K562 (cell line): Measurements from ENCODE around the gene CIAO2B. TPM values are rescaled to one million over a fixed set of nuclear protein-coding genes. Genes with fewer than 3 reads are reported as not detected.
A peak's percentile ranks its signal among the peaks of the same experiment; 100 is the strongest.

ENCODE experiments used
- ATAC-seq: fragments of 200-7000 bp; cut with Tn5 transposase; 3 replicates; pipeline ENCODE4 v1.9.1; 2020; ENCODE audit warnings: moderate library complexity
- BruUV-seq: library from RNA; stranded (reverse); fragments of 400-500 nt; replicated peaks from 2 replicates; lab custom pipeline; 2021; lab: Mats Ljungman, UMichigan
- CTCF ChIA-PET: fragments of 300-600 bp; formaldehyde crosslinking; extraction: SDS; loops from one replicate; lab custom pipeline; 2021; ENCODE audit warnings: low intra/inter-chr PET ratio; lab: Yijun Ruan, JAX
- POLR2A ChIA-PET: fragments of 300-600, 350-650 bp; sonication (Branson Sonifier 250); formaldehyde crosslinking; extraction: SDS; loops from one replicate; lab custom pipeline; 2021; ENCODE audit warnings: antibody characterized with exemption, inconsistent platforms; lab: Yijun Ruan, JAX
- DNase-seq, 4 experiments: peaks; one replicate each; pipeline versions ENCODE4 v3.0.0 to v3.0.0-alpha.2; 2011 to 2018; ENCODE audit warnings: low spot score in 3 of 4, mixed read lengths in 3 of 4; ENCODE audit errors: extremely low read depth in 1 of 4
- FAIRE-seq: peaks from 2 replicates; lab custom pipeline; 2011; peaks lifted over from hg19 to GRCh38; lab: Jason Lieb, UNC
- H2AFZ ChIP-seq: 2 replicates; pipeline ENCODE4 v1.6.0; 2011; ENCODE audit warnings: low read depth, low read length, control low read depth, inconsistent platforms
- H3K27ac ChIP-seq: fragments of 200-600 bp; 3 replicates; pipeline ENCODE4 v1.8.0; 2011; ENCODE audit warnings: low read depth, mild to moderate bottlenecking, control low read depth, inconsistent platforms, low read length, moderate library complexity, mixed read lengths; ENCODE audit errors: extremely low read depth
- H3K27me3 ChIP-seq, 2 experiments: fragments of 300-600 bp in 1 of 2; 2 replicates in 1 of 2; 3 replicates in 1 of 2; pipeline versions ENCODE4 v1.6.0 to v1.8.0; 2011; ENCODE audit warnings: inconsistent platforms in 2 of 2, low read length in 2 of 2, mild to moderate bottlenecking in 1 of 2, mixed read lengths in 1 of 2, moderate library complexity in 1 of 2; ENCODE audit not compliant: control insufficient read depth in 2 of 2, insufficient read depth in 2 of 2
- H3K36me3 ChIP-seq: fragments of 300-600 bp; 3 replicates; pipeline ENCODE4 v1.8.0; 2011; ENCODE audit warnings: mild to moderate bottlenecking, low read length, inconsistent platforms; ENCODE audit not compliant: control insufficient read depth, insufficient read depth
- H3K4me1 ChIP-seq, 2 experiments: fragments of 200-600 bp in 1 of 2; replicated peaks in 1 of 2; 2 replicates in 1 of 2; 3 replicates in 1 of 2; pipeline versions ENCODE4 v1.5.1 to v1.8.0; 2011; ENCODE audit warnings: inconsistent platforms in 2 of 2, low read length in 2 of 2, mild to moderate bottlenecking in 1 of 2, mixed read lengths in 1 of 2, moderate library complexity in 1 of 2; ENCODE audit not compliant: control insufficient read depth in 2 of 2, insufficient read depth in 2 of 2
- H3K4me2 ChIP-seq: 2 replicates; pipeline ENCODE4 v1.6.1; 2011; ENCODE audit warnings: low read length, control low read depth, inconsistent platforms, mixed read lengths; ENCODE audit not compliant: insufficient read depth
- H3K4me3 ChIP-seq: fragments of 200-600 bp; sonication (generic), shearing (Covaris generic); 2 replicates; pipeline ENCODE4 v1.5.1; 2016; ENCODE audit warnings: control low read depth, inconsistent platforms
- H3K79me2 ChIP-seq: fragments of 200-600 bp; 3 replicates; pipeline ENCODE4 v1.8.0; 2011; ENCODE audit warnings: low read length, inconsistent platforms; ENCODE audit not compliant: control insufficient read depth, insufficient read depth
- H3K9ac ChIP-seq, 2 experiments: 2 replicates each; pipeline versions ENCODE4 v1.6.0 to v1.6.1; 2011; ENCODE audit warnings: low read depth in 2 of 2, low read length in 2 of 2, control low read depth in 1 of 2, inconsistent platforms in 1 of 2, mild to moderate bottlenecking in 1 of 2, mixed read lengths in 1 of 2; ENCODE audit not compliant: insufficient read depth in 1 of 2
- H3K9me1 ChIP-seq: one replicate; pipeline ENCODE4 v1.6.0; 2011; ENCODE audit warnings: inconsistent platforms, mild to moderate bottlenecking, low read length, moderate library complexity; ENCODE audit not compliant: control insufficient read depth, insufficient read depth
- H3K9me3 ChIP-seq: replicated peaks from 2 replicates; pipeline ENCODE4 v1.5.1; 2011; ENCODE audit warnings: low read depth, low read length, inconsistent platforms; ENCODE audit not compliant: control insufficient read depth, insufficient read depth
- H4K20me1 ChIP-seq: replicated peaks from 2 replicates; pipeline ENCODE4 v1.6.1; 2011; ENCODE audit warnings: low read length, inconsistent platforms, mixed read lengths; ENCODE audit not compliant: control insufficient read depth, insufficient read depth
- ATF7 ChIP-seq: fragments of 450-650 bp; IDR thresholded peaks from 2 replicates; pipeline ENCODE4 v1.7.1; 2014; ENCODE audit warnings: mild to moderate bottlenecking, moderate library complexity
- CBX3 ChIP-seq, 2 experiments: IDR thresholded peaks; 1 replicate in 1 of 2; 2 replicates in 1 of 2; pipeline ENCODE4 v1.6.1; 2012; ENCODE audit warnings: inconsistent platforms in 2 of 2, low read length in 2 of 2, borderline replicate concordance in 1 of 2, control low read depth in 1 of 2
- DPF2 ChIP-seq: fragments of 450-650 bp; IDR thresholded peaks from 2 replicates; pipeline ENCODE4 v1.6.1; 2016
- FOXJ2 ChIP-seq: fragments of 200-800 bp; sonication (Bioruptor generic); IDR thresholded peaks from 2 replicates; pipeline ENCODE4 v1.6.1; 2016; ENCODE audit warnings: missing genetic modification characterization, missing compliant biosample characterization
- GABPB1 ChIP-seq: sonication (generic); formaldehyde crosslinking; IDR thresholded peaks from 2 replicates; pipeline ENCODE4 v1.8.0; 2022; ENCODE audit warnings: mild to moderate bottlenecking, missing genetic modification reagents
- ID3 ChIP-seq, 2 experiments: fragments of 250-450 bp in 1 of 2; fragments of 450-650 bp in 1 of 2; sonication (Bioruptor Pico) in 1 of 2; IDR thresholded peaks; 2 replicates each; pipeline versions ENCODE4 v1.6.1 to v1.8.0; 2016 to 2021; ENCODE audit warnings: mild to moderate bottlenecking in 2 of 2, moderate library complexity in 2 of 2, missing compliant biosample characterization in 1 of 2, missing genetic modification characterization in 1 of 2
- NFYB ChIP-seq: IDR thresholded peaks from 2 replicates; pipeline ENCODE4 v1.6.1; 2011; ENCODE audit warnings: mild to moderate bottlenecking, moderate library complexity; ENCODE audit not compliant: insufficient read length; ENCODE audit errors: extremely low read depth
- PCBP1 ChIP-seq: fragments of 200-400 bp; formaldehyde crosslinking; IDR thresholded peaks from 2 replicates; pipeline ENCODE4 v1.6.1; 2018; ENCODE audit warnings: mild to moderate bottlenecking, low read depth, low read length; ENCODE audit not compliant: poor library complexity, severe bottlenecking
- SP1 ChIP-seq: sonication (generic); formaldehyde crosslinking; IDR thresholded peaks from 2 replicates; pipeline ENCODE4 v1.8.1; 2022; ENCODE audit warnings: mild to moderate bottlenecking, missing genetic modification reagents
- ZNF431 ChIP-seq: sonication (generic); formaldehyde crosslinking; IDR thresholded peaks from 2 replicates; pipeline ENCODE4 v1.8.0; 2022; ENCODE audit warnings: mild to moderate bottlenecking, missing genetic modification reagents
- ZNF668 ChIP-seq: fragments of 250-450 bp; sonication (Bioruptor Pico); IDR thresholded peaks from 2 replicates; pipeline ENCODE4 v1.8.0; 2022; ENCODE audit warnings: mild to moderate bottlenecking, inconsistent platforms
- in situ Hi-C: fragments of 300-500 bp; cut with MboI; formaldehyde crosslinking; loops from 4 replicates; pipeline ENCODE4 v1.15.0; 2018; ENCODE audit warnings: inconsistent platforms, mixed read lengths
- intact Hi-C: fragments of 100-400 bp; cut with micrococcal nuclease; formaldehyde crosslinking; loops from 2 replicates; pipeline ENCODE4 v1.14.2; 2022
- polyA plus RNA-seq, 8 experiments: library from polyadenylated mRNA; depleted of rRNA in 4 of 8; stranded (reverse) in 5 of 8; unstranded in 3 of 8; fragments of >200 nt; fragmentation: Nextera tagmentation in 2 of 8; fragmentation: Illumina TruSeq in 1 of 8; extraction: Ambion mirVana in 2 of 8; extraction: Trizol in 1 of 8; gene quantifications; 2 replicates each; pipeline versions ENCODE4 v1.2.1 to v1.2.3, GENCODE V29; 2011 to 2014; ENCODE audit warnings: inconsistent platforms in 1 of 8, missing spikeins in 1 of 8
- total RNA-seq, 7 experiments: library from RNA; depleted of rRNA in 6 of 7; stranded (reverse); fragments of >200 nt in 6 of 7; fragmentation: Illumina TruSeq in 2 of 7; extraction: Trizol in 2 of 7; gene quantifications; 2 replicates each; pipeline versions ENCODE4 v1.2.1 to v1.2.3, GENCODE V29; 2011 to 2021; ENCODE audit warnings: low replicate concordance in 1 of 7

Gene CIAO2B
- total and polyA plus RNA-seq, 9 of the 15 experiments (the other 6 are each of a cell fraction or from before 2014, with no cell fraction given), result 86.8 to 182 (median 113) TPM

DNA sequence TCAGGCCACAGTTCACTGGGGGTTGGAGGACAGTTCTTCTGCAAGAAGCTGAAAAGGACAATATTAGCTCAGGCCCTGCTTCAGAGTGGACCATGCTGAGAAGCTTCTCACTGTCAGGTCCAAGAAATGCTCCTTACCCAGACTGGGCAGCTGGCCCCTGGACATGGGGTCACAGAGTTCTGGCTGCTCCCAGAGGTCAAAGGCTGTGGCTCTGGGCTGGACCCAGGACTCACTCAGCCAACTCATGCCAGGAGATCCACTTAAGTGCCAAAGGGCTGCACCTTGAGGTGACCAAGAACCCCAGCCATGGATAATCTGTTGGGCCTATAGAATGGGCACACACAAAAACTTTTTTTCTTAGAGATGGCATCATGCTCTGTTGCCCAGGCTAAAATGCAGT, 5.2 kb upstream of the CIAO2B start:
- no TSS peak for BruUV-seq
- H3K36me3 ChIP-seq, result peaks cover 79% of the 10 kb centered on the region; the same call in 2 of the 3 replicates
- CTCF ChIA-PET, result no interaction called here

More for the DNA sequence above, 5.2 kb upstream of the CIAO2B start:
- DNase-seq (no peak), FAIRE-seq (no peak), ATAC-seq (no peak)
- Histone ChIP-seq H3K4me3 (no peak overlapping the region), H3K9me1 (no peaks in the 10 kb centered on the region), H4K20me1 (0 out of 2 replicates have a peak, but pooled peaks cover 5% of the 10 kb centered on the region), H3K27me3 (no peaks in the 10 kb centered on the region), H3K4me2 (no peak overlapping the region), H3K27ac (no peak overlapping the region), H3K9me3 (no peaks in the 10 kb centered on the region), H3K9ac (peak overlapping the region in 1 of 2 experiments; percentile 73; a peak in 1 of 4 replicates), H2AFZ (no peak overlapping the region), H3K79me2 (peaks cover 30% of the 10 kb centered on the region), H3K4me1 (peaks cover 7 to 30% of the 10 kb centered on the region in 2 experiments)
- no peak for TF ChIP-seq ID3 (CRISPR knock-in tag; IDR thresholded peaks at IDR 0.05)
- no peak for TF ChIP-seq ID3 (tag; IDR thresholded peaks at IDR 0.05)
- TF ChIP-seq NFYB, result no peak
- no peak for TF ChIP-seq SP1 (CRISPR knock-in tag)
- TF ChIP-seq GABPB1 (CRISPR knock-in tag), result no peak
- TF ChIP-seq CBX3 (IDR thresholded peaks at IDR 0.05; ENCODE audit: borderline replicate concordance in 1 of 2, low read length in 2 of 2), result no peak
- no peak for TF ChIP-seq FOXJ2 (tag)
- TF ChIP-seq ATF7, result no peak
- no peak for TF ChIP-seq ZNF431 (CRISPR knock-in tag)
- no peak for TF ChIP-seq PCBP1
- TF ChIP-seq ZNF668, result no peak
- no peak for TF ChIP-seq DPF2
- in situ Hi-C loops (no loop called here), intact Hi-C loops (no loop called here)
- POLR2A ChIA-PET, result interaction anchor here (0.6 to 1.0 kb wide), 3 partner anchors 11 to 39 kb away, joined by 3 read pairs; no protein-coding TSS in a partner anchor
